AG04449 (cell line): ENCODE data around the gene LINS1.

Source experiments
- CTCF ChIA-PET: fragments of 350-600 bp; formaldehyde crosslinking; extraction: SDS; loops from one replicate; lab custom pipeline; 2021; ENCODE audit warnings: antibody characterized with exemption; lab: Yijun Ruan, JAX
- POLR2A ChIA-PET: fragments of 400-600, 350-600 bp; formaldehyde crosslinking; extraction: SDS; loops from one replicate; lab custom pipeline; 2020; ENCODE audit warnings: antibody characterized with exemption, inconsistent platforms; lab: Yijun Ruan, JAX
- DNase-seq: peaks from one replicate; pipeline ENCODE4 v3.0.0-alpha.2; 2010; ENCODE audit warnings: low read depth, low spot score
- H3K4me3 ChIP-seq: 2 replicates; pipeline ENCODE4 v1.5.1; 2011; ENCODE audit warnings: low read depth, mild to moderate bottlenecking, control low read depth, low read length
- TF ChIP-seq, protein P1 (sequence below): IDR thresholded peaks from one replicate; pipeline ENCODE4 v1.5.1; 2011; ENCODE audit warnings: mild to moderate bottlenecking, moderate library complexity, low read length, control low read depth, inconsistent platforms; ENCODE audit not compliant: insufficient read depth; ENCODE audit errors: missing control alignments

LINS1 gene

GRCh38 chr15:100571592-100572167 lies 30.3 kb downstream of the LINS1 start:
- ChIA-PET CTCF (interaction anchor here (1.0 to 5.8 kb wide), 12 partner anchors 8 to 1297 kb away, joined by 3 to 32 read pairs (median 6); no protein-coding TSS in a partner anchor), POLR2A (no interaction called here)
- H3K4me3 ChIP-seq, result no peak overlapping the region
- TF ChIP-seq, protein P1, sequence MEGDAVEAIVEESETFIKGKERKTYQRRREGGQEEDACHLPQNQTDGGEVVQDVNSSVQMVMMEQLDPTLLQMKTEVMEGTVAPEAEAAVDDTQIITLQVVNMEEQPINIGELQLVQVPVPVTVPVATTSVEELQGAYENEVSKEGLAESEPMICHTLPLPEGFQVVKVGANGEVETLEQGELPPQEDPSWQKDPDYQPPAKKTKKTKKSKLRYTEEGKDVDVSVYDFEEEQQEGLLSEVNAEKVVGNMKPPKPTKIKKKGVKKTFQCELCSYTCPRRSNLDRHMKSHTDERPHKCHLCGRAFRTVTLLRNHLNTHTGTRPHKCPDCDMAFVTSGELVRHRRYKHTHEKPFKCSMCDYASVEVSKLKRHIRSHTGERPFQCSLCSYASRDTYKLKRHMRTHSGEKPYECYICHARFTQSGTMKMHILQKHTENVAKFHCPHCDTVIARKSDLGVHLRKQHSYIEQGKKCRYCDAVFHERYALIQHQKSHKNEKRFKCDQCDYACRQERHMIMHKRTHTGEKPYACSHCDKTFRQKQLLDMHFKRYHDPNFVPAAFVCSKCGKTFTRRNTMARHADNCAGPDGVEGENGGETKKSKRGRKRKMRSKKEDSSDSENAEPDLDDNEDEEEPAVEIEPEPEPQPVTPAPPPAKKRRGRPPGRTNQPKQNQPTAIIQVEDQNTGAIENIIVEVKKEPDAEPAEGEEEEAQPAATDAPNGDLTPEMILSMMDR, result no peak
- DNase-seq, result no peak

GRCh38 chr15:100570735-100571313 lies 31.2 kb downstream of the LINS1 start:
- ChIA-PET POLR2A (no interaction called here), CTCF (interaction anchor here (1.0 to 5.8 kb wide), 3 partner anchors 16 to 642 kb away, joined by 3 to 32 read pairs (median 22); no protein-coding TSS in a partner anchor)
- H3K4me3 ChIP-seq, result no peak overlapping the region
- DNase-seq, result no peak
- TF ChIP-seq, protein P1, result no peak

- DNase-seq, result no peak
- TF ChIP-seq, protein P1, result no peak
- POLR2A ChIA-PET, result no interaction called here
- no peak overlapping the region for H3K4me3 ChIP-seq
- CTCF ChIA-PET, result interaction anchor here (0.8 to 5.8 kb wide), 3 partner anchors 16 to 641 kb away, joined by 3 to 32 read pairs (median 22); no protein-coding TSS in a partner anchor
Measured at GRCh38 chr15:100570275-100570674, 31.7 kb downstream of the LINS1 start.

DNA sequence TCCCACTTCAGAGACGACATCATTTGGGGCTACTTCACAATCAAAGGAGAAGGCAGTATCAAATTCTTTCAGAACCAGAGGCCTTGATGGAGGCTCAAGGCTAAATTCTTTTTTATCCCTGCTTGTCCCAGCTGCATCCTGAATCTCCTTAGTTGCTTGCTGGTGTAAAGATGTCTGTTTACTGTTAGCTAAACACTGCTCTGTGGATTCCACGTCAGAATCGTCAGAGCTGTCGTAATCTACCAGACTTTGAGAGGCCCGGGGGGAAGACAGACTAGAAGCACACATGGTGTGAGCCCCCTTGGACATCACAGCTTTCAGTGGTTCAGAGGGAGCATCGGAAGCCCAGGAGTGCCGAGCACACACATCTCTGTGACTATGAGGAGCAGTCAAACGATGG lies 32.6 kb downstream of the LINS1 start:
- TF ChIP-seq, protein P1, result no peak
- ChIA-PET CTCF (interaction anchor here (0.8 to 4.5 kb wide), 2 partner anchors 28 to 640 kb away, joined by 3 to 32 read pairs; no protein-coding TSS in a partner anchor), POLR2A (no interaction called here)
- DNase-seq, result no peak
- no peak overlapping the region for H3K4me3 ChIP-seq

GRCh38 chr15:100566850-100567628 lies 34.9 kb downstream of the LINS1 start:
- TF ChIP-seq, protein P1, result no peak
- DNase-seq, result no peak
- ChIA-PET POLR2A (interaction anchor here (0.6 kb wide), 1 partner anchor 761 kb away, joined by 3 read pairs; no protein-coding TSS in a partner anchor), CTCF (no interaction called here)
- no peak overlapping the region for H3K4me3 ChIP-seq

DNA sequence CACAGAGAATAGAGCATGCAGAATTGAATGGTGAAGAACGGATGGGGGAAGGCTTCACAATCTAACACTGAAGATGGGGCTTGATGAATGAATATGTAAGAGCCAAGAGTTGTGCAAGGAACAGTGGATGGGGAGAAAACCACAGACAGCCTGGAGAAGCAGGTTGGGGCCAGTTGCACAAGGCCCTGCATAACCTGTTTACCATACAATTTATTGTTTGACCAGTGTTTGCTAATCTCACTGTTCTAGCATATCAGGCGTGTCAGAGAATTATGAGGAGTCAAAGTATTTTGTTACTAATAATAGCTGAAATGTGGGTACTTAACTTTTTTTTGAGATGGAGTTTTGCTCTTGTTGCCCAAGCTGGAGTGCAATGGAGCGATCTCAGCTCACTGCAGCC lies 36.4 kb downstream of the LINS1 start:
- DNase-seq, result no peak
- TF ChIP-seq, protein P1, result no peak
- POLR2A ChIA-PET, result no interaction called here
- H3K4me3 ChIP-seq, result no peak overlapping the region
- CTCF ChIA-PET, result no interaction called here
